K562 (cell line): ENCODE data around the gene PACSIN1. TPM values are rescaled to one million over a fixed set of nuclear protein-coding genes. Genes with fewer than 3 reads are reported as not detected.

Experiments
- ATF1 ChIP-seq, 2 experiments: fragments of 450-650 bp in 1 of 2; IDR thresholded peaks; 2 replicates each; pipeline ENCODE4 v1.6.1; 2016; ENCODE audit warnings: missing compliant biosample characterization in 1 of 2, missing genetic modification characterization in 1 of 2
- CBX2 ChIP-seq: fragments of 200-600 bp; sonication (generic); IDR thresholded peaks from one replicate; pipeline ENCODE4 v1.6.1; 2012; ENCODE audit warnings: mild to moderate bottlenecking, low read length, inconsistent platforms; ENCODE audit not compliant: insufficient read depth, poor library complexity, severe bottlenecking
- CEBPZ ChIP-seq: fragments of 150-350 bp; IDR thresholded peaks from 2 replicates; pipeline ENCODE4 v1.6.1; 2014; ENCODE audit warnings: low read depth, mild to moderate bottlenecking, low read length, borderline replicate concordance
- CREBBP ChIP-seq: IDR thresholded peaks from one replicate; pipeline ENCODE4 v1.6.1; 2012; ENCODE audit warnings: low read depth, mild to moderate bottlenecking, control low read depth, inconsistent platforms, low read length
- DNMT1 ChIP-seq: fragments of 450-650 bp; IDR thresholded peaks from 2 replicates; pipeline ENCODE4 v1.6.1; 2016; ENCODE audit warnings: antibody characterized with exemption, mild to moderate bottlenecking
- FOXJ2 ChIP-seq: fragments of 200-800 bp; sonication (Bioruptor generic); IDR thresholded peaks from 2 replicates; pipeline ENCODE4 v1.6.1; 2016; ENCODE audit warnings: missing genetic modification characterization, missing compliant biosample characterization
- GATA2 ChIP-seq: sonication (generic); formaldehyde crosslinking; IDR thresholded peaks from 2 replicates; pipeline ENCODE4 v1.4.0; 2020; ENCODE audit warnings: mild to moderate bottlenecking, missing genetic modification reagents
- HOXB6 ChIP-seq: fragments of 250-450 bp; sonication (Bioruptor Pico); IDR thresholded peaks from 2 replicates; pipeline ENCODE4 v1.5.1; 2022; ENCODE audit warnings: mild to moderate bottlenecking, borderline replicate concordance
- ILF3 ChIP-seq: fragments of 450-650 bp; IDR thresholded peaks from 2 replicates; pipeline ENCODE4 v1.6.1; 2018; ENCODE audit warnings: antibody characterized with exemption, mild to moderate bottlenecking, moderate library complexity, borderline replicate concordance
- PKNOX1 ChIP-seq: fragments of 450-650 bp; IDR thresholded peaks from 2 replicates; pipeline ENCODE4 v1.6.1; 2016
- POLR2AphosphoS2 ChIP-seq: IDR thresholded peaks from 2 replicates; pipeline ENCODE4 v1.6.1; 2012; ENCODE audit warnings: low read length, improper control_type of control experiment
- SRSF7 ChIP-seq: fragments of 200-400 bp; formaldehyde crosslinking; optimal IDR thresholded peaks from 2 replicates; pipeline ENCODE3; 2017; ENCODE audit warnings: mild to moderate bottlenecking, low read depth, low read length
- TEAD1 ChIP-seq, 2 experiments: fragments of 450-650 bp in 1 of 2; sonication (generic) in 1 of 2; formaldehyde crosslinking; IDR thresholded peaks; 2 replicates each; pipeline versions ENCODE4 v1.4.0 to v1.8.0; 2020 to 2022; ENCODE audit warnings: mild to moderate bottlenecking in 2 of 2, missing genetic modification reagents in 1 of 2
- ZKSCAN1 ChIP-seq: fragments of 150-350 bp; IDR thresholded peaks from 2 replicates; pipeline ENCODE4 v1.6.1; 2016; ENCODE audit warnings: low read depth, low read length
- ZNF561 ChIP-seq: fragments of 450-650 bp; formaldehyde crosslinking; conservative IDR thresholded peaks from 2 replicates; pipeline ENCODE4 v1.4.0; 2020; ENCODE audit warnings: mild to moderate bottlenecking, moderate library complexity
- polyA plus RNA-seq, 8 experiments: library from polyadenylated mRNA; depleted of rRNA in 4 of 8; stranded (reverse) in 5 of 8; unstranded in 3 of 8; fragments of >200 nt; fragmentation: Nextera tagmentation in 2 of 8; fragmentation: Illumina TruSeq in 1 of 8; extraction: Ambion mirVana in 2 of 8; extraction: Trizol in 1 of 8; gene quantifications; 2 replicates each; pipeline versions ENCODE4 v1.2.1 to v1.2.3, GENCODE V29; 2011 to 2014; ENCODE audit warnings: inconsistent platforms in 1 of 8, missing spikeins in 1 of 8
- total RNA-seq, 7 experiments: library from RNA; depleted of rRNA in 6 of 7; stranded (reverse); fragments of >200 nt in 6 of 7; fragmentation: Illumina TruSeq in 2 of 7; extraction: Trizol in 2 of 7; gene quantifications; 2 replicates each; pipeline versions ENCODE4 v1.2.1 to v1.2.3, GENCODE V29; 2011 to 2021; ENCODE audit warnings: low replicate concordance in 1 of 7
- TF ChIP-seq, protein P1 (sequence below): sonication (generic); formaldehyde crosslinking; IDR thresholded peaks from 2 replicates; pipeline ENCODE4 v1.8.0; 2022; ENCODE audit warnings: mild to moderate bottlenecking, missing genetic modification reagents
- TF ChIP-seq, protein P2 (sequence below): fragments of 450-650 bp; IDR thresholded peaks from 2 replicates; pipeline ENCODE4 v1.6.1; 2016; ENCODE audit warnings: borderline replicate concordance

PACSIN1 gene
- total and polyA plus RNA-seq, 9 of the 15 experiments (the other 6 are each of a cell fraction or from before 2014, with no cell fraction given) = 0.01 to 1.7 (median 0.45) TPM

GRCh38 chr6:34526241-34526972 is 60.5 kb downstream of the PACSIN1 start (continued):
- TF ChIP-seq PKNOX1 (no peak), ATF1 (CRISPR knock-in tag; IDR thresholded peaks at IDR 0.05) (no peak), ATF1 (tag; IDR thresholded peaks at IDR 0.05) (no peak), CBX2 (no peak), ZNF561 (no peak), FOXJ2 (tag) (no peak), ILF3 (no peak), SRSF7 (no peak), DNMT1 (no peak), POLR2AphosphoS2 (no peak), CREBBP (no peak), TEAD1 (CRISPR knock-in tag; IDR thresholded peaks at IDR 0.05) (no peak), GATA2 (CRISPR knock-in tag) (no peak), ZKSCAN1 (no peak), CEBPZ (no peak), HOXB6 (CRISPR knock-in tag) (no peak)
- TF ChIP-seq, protein P1, sequence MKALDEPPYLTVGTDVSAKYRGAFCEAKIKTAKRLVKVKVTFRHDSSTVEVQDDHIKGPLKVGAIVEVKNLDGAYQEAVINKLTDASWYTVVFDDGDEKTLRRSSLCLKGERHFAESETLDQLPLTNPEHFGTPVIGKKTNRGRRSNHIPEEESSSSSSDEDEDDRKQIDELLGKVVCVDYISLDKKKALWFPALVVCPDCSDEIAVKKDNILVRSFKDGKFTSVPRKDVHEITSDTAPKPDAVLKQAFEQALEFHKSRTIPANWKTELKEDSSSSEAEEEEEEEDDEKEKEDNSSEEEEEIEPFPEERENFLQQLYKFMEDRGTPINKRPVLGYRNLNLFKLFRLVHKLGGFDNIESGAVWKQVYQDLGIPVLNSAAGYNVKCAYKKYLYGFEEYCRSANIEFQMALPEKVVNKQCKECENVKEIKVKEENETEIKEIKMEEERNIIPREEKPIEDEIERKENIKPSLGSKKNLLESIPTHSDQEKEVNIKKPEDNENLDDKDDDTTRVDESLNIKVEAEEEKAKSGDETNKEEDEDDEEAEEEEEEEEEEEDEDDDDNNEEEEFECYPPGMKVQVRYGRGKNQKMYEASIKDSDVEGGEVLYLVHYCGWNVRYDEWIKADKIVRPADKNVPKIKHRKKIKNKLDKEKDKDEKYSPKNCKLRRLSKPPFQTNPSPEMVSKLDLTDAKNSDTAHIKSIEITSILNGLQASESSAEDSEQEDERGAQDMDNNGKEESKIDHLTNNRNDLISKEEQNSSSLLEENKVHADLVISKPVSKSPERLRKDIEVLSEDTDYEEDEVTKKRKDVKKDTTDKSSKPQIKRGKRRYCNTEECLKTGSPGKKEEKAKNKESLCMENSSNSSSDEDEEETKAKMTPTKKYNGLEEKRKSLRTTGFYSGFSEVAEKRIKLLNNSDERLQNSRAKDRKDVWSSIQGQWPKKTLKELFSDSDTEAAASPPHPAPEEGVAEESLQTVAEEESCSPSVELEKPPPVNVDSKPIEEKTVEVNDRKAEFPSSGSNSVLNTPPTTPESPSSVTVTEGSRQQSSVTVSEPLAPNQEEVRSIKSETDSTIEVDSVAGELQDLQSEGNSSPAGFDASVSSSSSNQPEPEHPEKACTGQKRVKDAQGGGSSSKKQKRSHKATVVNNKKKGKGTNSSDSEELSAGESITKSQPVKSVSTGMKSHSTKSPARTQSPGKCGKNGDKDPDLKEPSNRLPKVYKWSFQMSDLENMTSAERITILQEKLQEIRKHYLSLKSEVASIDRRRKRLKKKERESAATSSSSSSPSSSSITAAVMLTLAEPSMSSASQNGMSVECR (CRISPR knock-in tag) = no peak
- TF ChIP-seq, protein P2, sequence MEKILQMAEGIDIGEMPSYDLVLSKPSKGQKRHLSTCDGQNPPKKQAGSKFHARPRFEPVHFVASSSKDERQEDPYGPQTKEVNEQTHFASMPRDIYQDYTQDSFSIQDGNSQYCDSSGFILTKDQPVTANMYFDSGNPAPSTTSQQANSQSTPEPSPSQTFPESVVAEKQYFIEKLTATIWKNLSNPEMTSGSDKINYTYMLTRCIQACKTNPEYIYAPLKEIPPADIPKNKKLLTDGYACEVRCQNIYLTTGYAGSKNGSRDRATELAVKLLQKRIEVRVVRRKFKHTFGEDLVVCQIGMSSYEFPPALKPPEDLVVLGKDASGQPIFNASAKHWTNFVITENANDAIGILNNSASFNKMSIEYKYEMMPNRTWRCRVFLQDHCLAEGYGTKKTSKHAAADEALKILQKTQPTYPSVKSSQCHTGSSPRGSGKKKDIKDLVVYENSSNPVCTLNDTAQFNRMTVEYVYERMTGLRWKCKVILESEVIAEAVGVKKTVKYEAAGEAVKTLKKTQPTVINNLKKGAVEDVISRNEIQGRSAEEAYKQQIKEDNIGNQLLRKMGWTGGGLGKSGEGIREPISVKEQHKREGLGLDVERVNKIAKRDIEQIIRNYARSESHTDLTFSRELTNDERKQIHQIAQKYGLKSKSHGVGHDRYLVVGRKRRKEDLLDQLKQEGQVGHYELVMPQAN = no peak
